Esophagus squamous epithelium (tissue), 4 donors: ENCODE results near the gene VCAN.

ENCODE experiments used
- POLR2A ChIP-seq, 4 donors: fragments of 450-650 bp; IDR thresholded peaks; one replicate each; pipeline ENCODE4 v1.6.1; 2017; ENCODE audit warnings: antibody characterized with exemption in 4 of 4, mild to moderate bottlenecking in 4 of 4, moderate library complexity in 3 of 4
- TF ChIP-seq, protein P1 (sequence below), 6 experiments: fragments of 450-650 bp in 4 of 6; fragments of 200-600 bp in 2 of 6; sonication (generic) in 2 of 6; IDR thresholded peaks; one replicate each; pipeline ENCODE4 v1.5.1; 2016 to 2019; ENCODE audit warnings: antibody characterized with exemption in 6 of 6, mild to moderate bottlenecking in 4 of 6, moderate library complexity in 4 of 6

DNA sequence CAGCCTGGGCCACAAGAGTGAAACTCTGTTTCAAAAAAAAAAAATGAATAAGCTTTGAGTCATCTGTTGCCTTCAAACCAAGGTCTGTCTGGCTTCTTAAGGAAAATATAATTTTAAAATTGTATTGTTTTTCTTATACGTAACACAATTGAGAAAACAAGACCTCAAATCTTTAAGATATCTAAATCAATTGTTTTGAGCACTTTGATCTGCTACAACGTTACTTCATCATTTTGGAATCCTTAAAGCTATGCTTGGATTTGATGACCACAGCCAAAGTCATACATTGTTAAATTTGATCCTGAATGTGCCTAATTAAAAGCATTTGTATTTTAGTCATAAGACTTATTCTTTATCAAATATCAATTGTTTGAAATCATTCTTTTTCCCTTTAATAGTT, 37.7 kb upstream of the VCAN start:
- TF ChIP-seq, protein P1, sequence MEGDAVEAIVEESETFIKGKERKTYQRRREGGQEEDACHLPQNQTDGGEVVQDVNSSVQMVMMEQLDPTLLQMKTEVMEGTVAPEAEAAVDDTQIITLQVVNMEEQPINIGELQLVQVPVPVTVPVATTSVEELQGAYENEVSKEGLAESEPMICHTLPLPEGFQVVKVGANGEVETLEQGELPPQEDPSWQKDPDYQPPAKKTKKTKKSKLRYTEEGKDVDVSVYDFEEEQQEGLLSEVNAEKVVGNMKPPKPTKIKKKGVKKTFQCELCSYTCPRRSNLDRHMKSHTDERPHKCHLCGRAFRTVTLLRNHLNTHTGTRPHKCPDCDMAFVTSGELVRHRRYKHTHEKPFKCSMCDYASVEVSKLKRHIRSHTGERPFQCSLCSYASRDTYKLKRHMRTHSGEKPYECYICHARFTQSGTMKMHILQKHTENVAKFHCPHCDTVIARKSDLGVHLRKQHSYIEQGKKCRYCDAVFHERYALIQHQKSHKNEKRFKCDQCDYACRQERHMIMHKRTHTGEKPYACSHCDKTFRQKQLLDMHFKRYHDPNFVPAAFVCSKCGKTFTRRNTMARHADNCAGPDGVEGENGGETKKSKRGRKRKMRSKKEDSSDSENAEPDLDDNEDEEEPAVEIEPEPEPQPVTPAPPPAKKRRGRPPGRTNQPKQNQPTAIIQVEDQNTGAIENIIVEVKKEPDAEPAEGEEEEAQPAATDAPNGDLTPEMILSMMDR (IDR thresholded peaks at IDR 0.05), result no peak
- TF ChIP-seq POLR2A (IDR thresholded peaks at IDR 0.05), result no peak
